Measurements from ENCODE around the gene KIAA1671.

KIAA1671 gene

DNA sequence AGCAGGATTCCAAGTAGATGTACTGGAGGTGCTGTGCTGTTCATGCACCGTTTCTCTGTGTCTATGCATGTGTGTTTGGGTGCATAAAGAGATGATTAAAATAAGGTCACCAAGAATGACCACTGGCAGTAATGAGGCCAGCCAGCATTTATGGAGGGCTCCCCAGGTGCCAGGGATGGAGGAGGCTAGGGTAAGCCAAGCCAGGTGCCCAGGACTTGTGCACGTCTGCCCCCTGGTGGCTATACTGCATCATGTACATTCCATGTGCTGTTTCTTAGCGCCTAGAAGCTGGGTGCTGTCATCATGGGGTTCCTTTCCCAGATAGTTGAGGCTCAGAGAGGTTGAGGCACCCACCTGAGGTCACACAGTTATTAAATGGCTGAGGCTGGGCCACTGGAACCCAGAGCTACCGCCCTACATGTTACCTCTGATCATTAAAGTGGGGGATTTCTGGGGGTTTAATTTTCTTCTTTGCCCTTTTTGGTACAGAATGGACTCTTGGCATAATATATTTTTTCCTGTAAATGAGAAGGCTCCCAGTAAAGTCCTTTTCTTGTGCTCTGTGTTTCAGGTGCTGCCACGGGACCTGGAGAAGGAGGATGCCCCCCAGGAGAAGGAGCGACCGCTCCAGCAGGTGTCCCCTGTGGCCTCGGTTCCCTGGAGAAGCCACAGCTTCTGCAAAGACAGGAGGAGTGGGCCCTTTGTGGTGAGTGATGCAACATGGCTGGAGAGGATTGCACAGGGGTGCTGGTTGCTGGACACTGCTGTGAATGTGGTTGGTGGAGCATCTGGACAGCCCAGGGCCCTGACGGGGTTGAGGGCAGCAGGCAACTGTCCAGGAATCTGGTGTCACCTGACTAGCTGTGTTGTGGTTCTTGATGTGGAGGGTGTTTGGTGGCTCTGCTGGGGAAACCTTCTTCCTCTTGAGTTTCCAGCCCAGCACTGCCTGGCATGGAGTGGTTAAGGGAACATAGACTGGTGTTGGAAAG is 96.4 kb downstream of the KIAA1671 start:
- no peak for DNase-seq

GRCh38 chr22:25049770-25050169 is 97.3 kb downstream of the KIAA1671 start:
- DNase-seq = no peak

DNA sequence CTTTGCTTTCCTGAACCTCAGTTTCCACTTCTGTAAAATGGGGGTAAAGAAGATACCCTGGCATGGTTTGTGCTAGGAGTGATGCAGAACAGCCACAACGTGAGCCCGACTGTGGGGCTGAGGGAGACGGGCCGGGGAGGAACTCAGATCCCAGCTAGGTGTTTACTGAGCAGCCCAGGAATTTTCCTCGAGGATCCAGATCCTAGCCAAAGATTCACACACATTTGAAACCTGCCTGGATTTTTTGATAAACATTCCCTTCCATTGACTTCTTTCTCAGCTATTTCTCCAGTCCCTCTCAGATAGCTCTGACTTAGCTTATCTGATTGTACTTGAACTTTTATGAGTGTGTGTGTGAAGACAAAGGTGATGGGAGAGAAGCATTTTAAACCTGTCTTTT is 98.0 kb downstream of the KIAA1671 start:
- DNase-seq = no peak

DNA sequence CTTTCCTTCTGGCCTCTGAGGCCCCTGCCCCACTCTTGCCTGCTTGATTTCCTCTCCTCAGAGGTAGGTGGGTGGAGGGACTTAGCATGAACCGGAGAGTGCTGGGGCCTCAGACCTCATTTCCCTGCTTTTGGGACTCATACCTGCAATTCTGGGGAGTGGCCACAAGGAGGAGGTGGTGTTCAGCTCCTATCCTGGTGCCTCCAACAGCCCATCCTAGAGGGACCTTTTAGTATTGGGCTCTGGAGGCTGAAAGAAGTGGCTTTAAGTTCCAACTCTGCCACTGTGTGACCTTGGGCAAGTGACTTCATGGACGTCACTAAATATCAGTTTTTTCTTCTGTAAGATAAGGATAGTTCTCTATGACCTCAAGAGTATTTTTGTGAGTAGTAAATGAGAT is 98.6 kb downstream of the KIAA1671 start:
- DNase-seq = no peak

GRCh38 chr22:25051983-25052710 is 99.6 kb downstream of the KIAA1671 start:
- DNase-seq = no peak

GRCh38 chr22:25053153-25053805 is 100.8 kb downstream of the KIAA1671 start:
- DNase-seq = no peak

DNA sequence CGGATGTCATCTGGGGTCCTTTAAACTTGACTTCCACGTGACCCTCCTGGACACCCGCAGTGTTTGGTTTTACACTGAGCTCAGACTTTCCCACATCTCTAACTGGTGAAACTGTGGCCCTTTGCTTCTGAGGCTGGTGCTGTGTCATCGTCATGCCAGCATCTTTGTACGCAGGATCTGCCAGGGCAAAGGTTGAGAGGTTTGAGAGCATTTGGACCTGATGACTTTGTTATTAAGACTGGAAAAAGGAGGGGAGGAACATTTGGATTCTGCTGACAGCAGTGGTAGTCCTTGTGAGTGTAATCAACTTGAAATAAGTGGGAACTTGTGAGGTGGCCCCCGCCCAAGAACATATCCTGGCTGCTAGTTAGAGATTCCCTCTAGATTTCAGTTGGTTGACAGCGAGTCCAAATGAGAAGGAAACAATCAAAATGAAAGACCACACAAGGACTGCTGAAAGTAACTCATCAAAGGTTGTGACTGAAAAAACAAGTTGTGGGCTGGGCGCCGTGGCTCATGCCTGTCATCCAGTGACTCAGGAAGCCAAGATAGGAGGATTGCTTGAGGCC is 102.5 kb downstream of the KIAA1671 start:
- no peak for DNase-seq

DNA sequence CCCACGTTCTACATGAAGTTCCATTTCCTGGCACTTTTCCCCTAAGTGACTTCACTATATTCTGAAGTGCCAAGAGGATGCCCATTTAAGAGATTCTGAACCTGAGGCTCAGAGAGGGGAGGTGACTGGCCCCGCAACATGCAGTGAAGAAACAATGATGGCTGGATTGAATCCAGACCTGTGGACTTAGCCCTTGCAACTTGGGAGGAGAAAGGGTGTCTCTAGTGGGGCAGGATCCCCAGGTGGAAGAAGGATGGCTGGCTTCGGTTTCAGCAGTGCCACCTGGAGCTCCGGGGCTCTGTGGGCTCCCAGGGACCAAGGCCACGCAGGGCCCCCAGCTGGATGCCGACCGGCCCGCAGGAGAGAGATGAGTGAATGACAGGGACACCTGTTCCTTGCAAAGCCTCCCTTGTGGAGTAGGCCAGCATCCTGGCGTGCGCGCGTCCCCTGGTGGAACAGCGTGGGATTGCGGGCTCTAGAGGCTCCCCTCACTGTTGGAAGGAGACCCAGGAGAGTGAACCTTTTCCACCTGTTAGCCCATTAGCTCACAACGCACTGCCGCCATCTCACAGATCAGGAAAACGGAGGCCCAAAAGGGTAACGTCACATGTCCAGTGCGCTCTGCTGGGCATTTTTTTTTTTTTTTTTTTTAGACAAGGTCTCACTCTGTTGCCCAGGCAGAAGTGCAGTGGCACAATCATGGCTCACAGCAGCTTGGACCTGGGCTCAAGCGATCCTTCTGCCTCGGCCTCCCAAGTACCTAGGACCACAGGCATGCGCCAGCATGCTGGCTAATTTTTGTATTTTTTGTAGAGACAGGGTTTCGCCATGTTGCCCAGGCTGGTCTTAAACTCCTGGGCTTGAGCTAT is 104.7 kb downstream of the KIAA1671 start:
- no peak for DNase-seq

DNA sequence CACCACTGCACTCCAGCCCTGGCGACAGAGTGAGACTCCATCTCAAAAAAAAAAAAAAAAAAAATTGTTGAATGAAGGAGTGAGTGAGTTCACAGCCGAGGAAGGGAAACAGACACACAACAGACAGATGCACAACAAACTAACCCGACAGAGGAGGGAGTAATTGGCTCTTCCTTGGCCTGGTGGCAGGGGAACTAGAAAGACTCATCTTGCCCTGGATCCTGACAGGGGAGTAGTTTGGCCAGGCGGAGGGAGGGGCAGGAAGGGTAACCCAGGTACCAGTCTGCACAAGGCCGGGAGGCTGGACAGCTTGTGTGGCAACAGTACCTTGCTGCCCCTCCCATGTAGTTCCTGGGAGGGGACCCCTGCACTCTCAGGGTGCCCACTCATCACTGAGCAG is 106.9 kb downstream of the KIAA1671 start:
- no peak for DNase-seq

DNA sequence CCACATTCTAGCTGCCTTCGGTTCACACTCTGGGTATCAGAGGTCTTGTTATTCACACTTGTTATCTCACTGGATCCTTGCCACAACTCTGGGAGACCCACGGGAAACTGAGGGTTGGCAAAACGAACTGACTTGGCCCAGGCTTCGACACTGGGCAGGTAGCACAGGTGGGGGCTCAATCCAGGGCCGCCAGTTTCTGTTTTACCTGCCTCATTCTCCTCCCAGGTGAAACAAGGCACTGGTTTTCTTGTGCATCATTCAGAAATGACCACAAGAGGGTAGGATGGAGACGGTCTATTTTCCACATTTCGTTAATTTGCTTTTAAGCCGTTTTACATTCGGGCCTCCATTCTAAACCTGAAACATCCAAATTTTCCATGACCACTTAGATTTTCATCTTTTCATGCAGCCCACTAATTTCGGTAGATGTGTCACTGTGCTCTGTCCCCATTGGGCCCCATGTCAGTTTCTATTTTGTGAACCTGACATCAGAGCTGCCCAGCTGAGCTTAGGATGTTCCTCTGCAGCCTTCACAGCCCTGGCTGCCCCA is 108.1 kb downstream of the KIAA1671 start:
- DNase-seq = no peak

GRCh38 chr22:25061134-25061533 is 108.6 kb downstream of the KIAA1671 start:
- no peak for DNase-seq

GRCh38 chr22:25061605-25062376 is 109.3 kb downstream of the KIAA1671 start:
- DNase-seq = no peak

GRCh38 chr22:25062386-25063085 is 110.0 kb downstream of the KIAA1671 start:
- DNase-seq = no peak

GRCh38 chr22:25064894-25065560 is 112.5 kb downstream of the KIAA1671 start:
- DNase-seq = no peak

DNA sequence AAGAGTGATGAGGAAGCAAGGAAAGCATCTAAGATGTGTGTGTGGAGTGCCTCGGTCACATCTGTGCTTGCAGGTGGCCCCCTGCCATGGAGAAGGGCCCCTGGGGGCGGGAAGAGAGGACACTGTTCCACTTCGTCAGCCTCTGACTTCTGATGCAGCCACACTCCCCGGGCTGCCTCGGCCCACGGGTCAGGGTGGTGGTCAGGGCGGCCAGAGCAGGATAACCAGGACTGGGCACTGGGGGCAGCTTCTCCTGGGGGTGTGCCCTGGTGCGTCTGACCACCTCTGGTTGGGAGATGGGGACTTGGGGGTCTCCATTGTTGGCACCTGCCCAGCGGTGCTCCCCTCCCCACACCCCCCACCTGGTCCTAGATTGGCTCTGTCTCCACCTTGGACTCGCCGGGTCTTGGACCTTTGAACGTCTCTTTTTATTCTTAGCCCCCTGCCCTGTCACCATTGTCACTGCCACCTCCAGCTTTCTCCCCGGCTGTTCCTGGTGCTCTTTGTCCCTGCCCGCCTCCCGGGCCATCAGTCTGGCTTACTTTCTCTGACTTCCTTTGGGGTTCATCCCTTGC is 114.4 kb downstream of the KIAA1671 start:
- DNase-seq = no peak

DNA sequence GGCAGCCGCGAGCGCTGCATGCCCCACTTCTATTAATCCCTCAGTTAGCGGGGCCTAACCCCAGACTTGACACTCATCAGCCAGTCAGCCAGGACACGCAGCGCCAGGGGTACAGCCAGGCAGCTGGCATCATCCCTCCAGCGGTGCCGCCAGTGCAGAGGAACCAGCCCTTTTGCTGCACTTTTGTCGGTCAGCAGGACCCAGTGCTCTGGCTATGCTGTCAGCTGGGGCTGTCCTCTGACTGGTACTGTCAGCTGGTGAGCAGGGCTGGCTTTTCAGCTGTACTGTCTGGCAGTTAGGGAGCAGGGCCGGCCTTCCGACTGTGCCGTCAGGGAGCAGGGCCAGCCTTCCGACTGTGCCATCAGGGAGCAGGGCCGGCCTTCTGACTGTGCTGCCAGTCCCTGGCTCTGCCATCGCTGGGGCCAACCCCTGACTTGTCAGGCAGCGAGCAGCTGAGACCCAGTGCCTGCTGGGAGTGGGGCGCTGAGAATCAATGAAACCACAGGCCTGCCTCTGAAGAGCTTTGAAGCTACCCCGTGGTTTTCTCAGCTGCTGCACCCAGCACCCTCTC is 115.4 kb downstream of the KIAA1671 start:
- no peak for DNase-seq

GRCh38 chr22:25068707-25069106 is 116.2 kb downstream of the KIAA1671 start:
- no peak for DNase-seq

DNA sequence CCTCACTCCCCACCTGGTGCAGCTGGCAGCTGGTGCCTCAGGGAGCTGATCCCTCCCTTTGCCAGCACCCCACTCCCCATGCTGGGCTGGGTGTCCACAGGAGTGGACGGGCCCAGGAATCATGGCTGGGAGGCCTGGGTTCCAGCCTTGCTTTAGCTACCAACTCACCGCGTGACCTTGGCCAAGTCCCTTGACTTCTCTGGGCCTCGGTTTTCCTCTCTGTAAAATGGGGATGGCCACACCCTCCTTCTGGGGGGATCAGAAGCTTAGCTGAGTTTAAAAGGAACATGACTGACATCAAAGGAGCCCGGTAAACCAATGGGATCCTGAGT is 116.9 kb downstream of the KIAA1671 start:
- no peak for DNase-seq

All from NCI-H1048 (cell line).